Measurements from ENCODE around the gene VWA8. TPM values are rescaled to one million over a fixed set of nuclear protein-coding genes. Genes with fewer than 3 reads are reported as not detected.

Gene VWA8
- total RNA-seq, 4 donors from 2014 or later = 19.5 to 26.2 (median 21.6) TPM

DNA sequence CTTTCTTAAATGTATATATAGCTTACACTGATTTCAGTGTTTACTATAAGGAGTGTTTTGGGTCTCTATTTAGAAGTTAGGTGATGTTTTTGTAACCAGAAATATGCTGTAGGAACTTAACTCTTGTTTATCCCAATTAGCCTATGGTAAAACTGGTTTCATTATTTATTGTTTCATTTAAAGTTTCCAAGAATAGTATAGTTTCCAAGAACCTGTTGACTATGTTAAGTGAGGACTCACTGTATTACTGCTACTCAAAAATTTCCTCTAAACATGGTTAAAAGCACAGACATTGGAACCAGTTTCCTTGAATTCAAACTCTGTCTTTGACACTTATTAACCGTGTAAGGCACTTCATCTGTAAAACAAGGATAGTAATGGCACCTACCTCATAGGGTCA is 316.2 kb downstream of the VWA8 start:
- Histone ChIP-seq H3K36me3 (no peaks in the 10 kb centered on the region), H3K4me3 (no peak overlapping the region), H3K9me3 (no peaks in the 10 kb centered on the region), H3K4me1 (peaks cover 33 to 73% (median 64%) of the 10 kb centered on the region in 4 donors), H3K27ac (replicated peaks in 1 of 4) (peak overlapping the region; percentile 41 to 55 (median 48)), H3K27me3 (no peaks in the 10 kb centered on the region)
- 70% methylated on average over 1 of the region's 1 CpG for WGBS
- DNase-seq (ENCODE audit: extremely low spot score) = no peak
- no peak for TF ChIP-seq POLR2AphosphoS5 (IDR thresholded peaks at IDR 0.05)
- no peak for TF ChIP-seq EP300 (IDR thresholded peaks at IDR 0.05)
- TF ChIP-seq, protein P1, sequence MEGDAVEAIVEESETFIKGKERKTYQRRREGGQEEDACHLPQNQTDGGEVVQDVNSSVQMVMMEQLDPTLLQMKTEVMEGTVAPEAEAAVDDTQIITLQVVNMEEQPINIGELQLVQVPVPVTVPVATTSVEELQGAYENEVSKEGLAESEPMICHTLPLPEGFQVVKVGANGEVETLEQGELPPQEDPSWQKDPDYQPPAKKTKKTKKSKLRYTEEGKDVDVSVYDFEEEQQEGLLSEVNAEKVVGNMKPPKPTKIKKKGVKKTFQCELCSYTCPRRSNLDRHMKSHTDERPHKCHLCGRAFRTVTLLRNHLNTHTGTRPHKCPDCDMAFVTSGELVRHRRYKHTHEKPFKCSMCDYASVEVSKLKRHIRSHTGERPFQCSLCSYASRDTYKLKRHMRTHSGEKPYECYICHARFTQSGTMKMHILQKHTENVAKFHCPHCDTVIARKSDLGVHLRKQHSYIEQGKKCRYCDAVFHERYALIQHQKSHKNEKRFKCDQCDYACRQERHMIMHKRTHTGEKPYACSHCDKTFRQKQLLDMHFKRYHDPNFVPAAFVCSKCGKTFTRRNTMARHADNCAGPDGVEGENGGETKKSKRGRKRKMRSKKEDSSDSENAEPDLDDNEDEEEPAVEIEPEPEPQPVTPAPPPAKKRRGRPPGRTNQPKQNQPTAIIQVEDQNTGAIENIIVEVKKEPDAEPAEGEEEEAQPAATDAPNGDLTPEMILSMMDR (IDR thresholded peaks at IDR 0.05) = no peak
- TF ChIP-seq POLR2A (IDR thresholded peaks at IDR 0.05; ENCODE audit: low read depth) = no peak
- intact Hi-C loops (cut with DNase I) = no loop called here

DNA sequence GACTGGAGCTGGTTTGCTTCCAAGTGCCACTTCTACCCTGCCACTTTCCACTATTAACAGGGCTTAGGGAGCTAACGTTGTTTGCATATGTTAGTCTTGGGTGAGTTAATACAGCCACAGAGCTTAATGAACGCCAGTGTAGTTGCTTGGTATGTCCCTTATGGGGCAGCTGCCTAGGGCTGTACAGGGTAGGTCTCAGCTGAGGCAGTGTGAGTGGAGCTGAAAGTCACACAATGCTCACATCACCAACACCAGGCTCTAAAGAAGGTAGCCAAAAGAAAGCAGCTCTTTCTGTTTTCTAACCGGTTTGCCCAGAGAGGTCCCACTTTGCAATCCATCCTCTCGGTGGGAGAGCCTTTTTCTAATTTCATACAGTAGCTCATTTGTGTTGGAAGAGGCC is 317.4 kb downstream of the VWA8 start:
- TF ChIP-seq POLR2A (IDR thresholded peaks at IDR 0.05; ENCODE audit: low read depth) (no peak), EP300 (IDR thresholded peaks at IDR 0.05) (no peak)
- intact Hi-C loops (cut with DNase I) = no loop called here
- Histone ChIP-seq H3K36me3 (no peaks in the 10 kb centered on the region), H3K27me3 (no peaks in the 10 kb centered on the region), H3K27ac (replicated peaks in 1 of 4) (no peak overlapping the region), H3K4me3 (no peak overlapping the region), H3K9me3 (no peaks in the 10 kb centered on the region), H3K4me1 (peaks cover 28 to 67% (median 59%) of the 10 kb centered on the region in 4 donors)
- WGBS = 86% methylated on average over 4 of the region's 4 CpGs
- no peak for DNase-seq (ENCODE audit: extremely low spot score)

DNA sequence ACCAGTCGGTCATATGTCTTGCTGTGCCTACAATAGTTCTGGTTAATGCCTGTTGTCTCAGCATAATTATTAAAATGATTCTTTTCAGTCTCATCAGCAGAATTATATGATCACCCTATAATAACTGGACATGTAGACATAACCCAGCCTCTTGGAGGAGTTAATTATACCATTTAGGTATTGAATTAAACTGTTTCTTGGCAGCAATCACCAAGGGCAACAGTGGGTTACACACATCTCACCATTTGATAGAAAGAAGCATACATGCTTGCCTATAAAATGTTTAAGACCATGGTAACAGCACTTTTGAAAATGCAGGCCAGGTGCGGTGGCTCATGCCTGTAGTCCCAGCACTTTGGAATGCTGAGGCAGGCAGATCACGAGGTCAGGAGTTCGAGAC is 318.9 kb downstream of the VWA8 start:
- DNase-seq (ENCODE audit: extremely low spot score) = no peak
- no peaks in the 10 kb centered on the region for H3K36me3 ChIP-seq
- H3K27ac ChIP-seq (replicated peaks in 1 of 4) = no peak overlapping the region
- H3K4me1 ChIP-seq = peaks cover 25 to 52% (median 44%) of the 10 kb centered on the region in 4 donors
- H3K4me3 ChIP-seq = no peak overlapping the region
- WGBS = 95% methylated on average over 4 of the region's 4 CpGs
- TF ChIP-seq EP300 (IDR thresholded peaks at IDR 0.05) = no peak
- TF ChIP-seq, protein P1 (IDR thresholded peaks at IDR 0.05) = no peak
- TF ChIP-seq POLR2AphosphoS5 (IDR thresholded peaks at IDR 0.05) = no peak
- TF ChIP-seq POLR2A (IDR thresholded peaks at IDR 0.05; ENCODE audit: low read depth) = no peak
- intact Hi-C loops (cut with DNase I) = no loop called here
- no peaks in the 10 kb centered on the region for H3K27me3 ChIP-seq
- no peaks in the 10 kb centered on the region for H3K9me3 ChIP-seq

DNA sequence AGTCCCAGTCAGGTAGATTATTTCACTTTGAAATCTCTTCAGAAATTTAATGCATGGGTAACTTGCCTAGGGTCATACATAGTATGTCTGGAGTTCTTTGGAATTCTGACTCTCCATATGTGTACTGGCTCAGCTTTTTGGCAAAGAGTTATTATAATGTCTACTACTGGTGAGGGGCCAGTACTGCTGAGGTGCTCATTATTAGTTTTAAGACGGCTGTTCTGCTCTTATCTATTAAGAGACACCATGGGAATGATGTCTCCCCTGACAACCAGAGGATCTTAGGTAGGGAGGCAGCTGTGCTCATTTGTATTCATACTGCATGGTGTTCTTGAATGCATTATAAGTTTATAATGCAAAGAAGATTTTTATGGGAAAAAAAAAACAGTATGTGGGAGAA is 319.5 kb downstream of the VWA8 start:
- H3K27ac ChIP-seq (replicated peaks in 1 of 4) = no peak overlapping the region
- no peaks in the 10 kb centered on the region for H3K36me3 ChIP-seq
- DNase-seq (ENCODE audit: extremely low spot score) = no peak
- H3K9me3 ChIP-seq = no peaks in the 10 kb centered on the region
- no peak overlapping the region for H3K4me3 ChIP-seq
- intact Hi-C loops (cut with DNase I) = no loop called here
- no peaks in the 10 kb centered on the region for H3K27me3 ChIP-seq
- WGBS = 88% methylated on average over 1 of the region's 1 CpG
- peaks cover 25 to 46% (median 40%) of the 10 kb centered on the region in 4 donors for H3K4me1 ChIP-seq
- TF ChIP-seq EP300 (IDR thresholded peaks at IDR 0.05) = no peak
- no peak for TF ChIP-seq POLR2AphosphoS5 (IDR thresholded peaks at IDR 0.05)
- TF ChIP-seq, protein P1 (IDR thresholded peaks at IDR 0.05) = no peak
- no peak for TF ChIP-seq POLR2A (IDR thresholded peaks at IDR 0.05; ENCODE audit: low read depth)

DNA sequence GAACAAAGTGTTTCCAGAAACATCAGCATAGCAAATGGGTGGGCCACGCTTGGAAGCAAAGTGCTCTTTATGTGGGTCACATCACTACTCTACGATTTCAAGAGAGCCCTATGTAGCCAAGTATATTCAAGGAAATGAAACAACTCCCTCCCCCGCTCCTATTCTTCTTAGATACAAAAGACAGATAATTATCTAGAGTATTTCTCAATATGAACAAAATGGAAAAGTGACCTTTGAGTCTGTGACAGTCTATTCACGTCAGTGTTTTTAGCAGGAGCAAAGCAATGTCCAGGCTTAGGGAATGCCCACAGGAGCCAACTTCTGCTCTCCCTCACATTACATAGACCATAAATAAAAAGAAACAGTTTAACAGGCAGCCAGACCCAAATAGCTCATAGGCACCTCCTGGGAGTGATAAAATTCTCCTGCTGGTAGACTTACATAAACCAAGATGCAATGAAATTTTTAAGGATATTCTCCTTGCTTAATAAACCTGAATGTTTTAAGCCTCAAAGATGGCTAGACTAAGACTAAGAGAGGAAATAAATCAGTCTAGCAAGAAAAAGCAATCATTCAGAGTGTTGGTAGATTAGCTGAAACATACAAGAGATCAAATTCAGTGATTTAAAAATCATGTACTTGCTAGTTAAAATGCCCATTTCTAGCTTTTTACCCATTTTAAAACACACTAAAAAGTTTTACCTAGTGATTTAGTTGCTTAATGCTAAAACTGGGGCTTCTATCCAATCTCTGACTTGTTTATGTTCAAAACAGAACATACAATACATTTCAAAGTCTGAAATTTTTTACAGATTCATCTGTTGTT is 320.7 kb downstream of the VWA8 start:
- Histone ChIP-seq H3K36me3 (no peaks in the 10 kb centered on the region), H3K9me3 (no peaks in the 10 kb centered on the region), H3K27me3 (no peaks in the 10 kb centered on the region), H3K4me3 (no peak overlapping the region), H3K27ac (replicated peaks in 1 of 4) (peak overlapping the region; percentile 1 to 31 (median 23)), H3K4me1 (peaks cover 14 to 35% (median 29%) of the 10 kb centered on the region in 4 donors)
- intact Hi-C loops (cut with DNase I) = no loop called here
- no peak for TF ChIP-seq EP300 (IDR thresholded peaks at IDR 0.05)
- TF ChIP-seq POLR2AphosphoS5 (IDR thresholded peaks at IDR 0.05) = peak in 1 of 2 donors; percentile 13
- no peak for DNase-seq (ENCODE audit: extremely low spot score)
- 51% methylated on average over 4 of the region's 4 CpGs for WGBS
